Common myeloid progenitor, CD34-positive (primary cell): ENCODE results near the gene NUP153.

ENCODE experiments used
- CTCF ChIA-PET: fragments of 350-600 bp; sonication (Branson Sonifier 250); formaldehyde crosslinking; loops from one replicate; lab custom pipeline; 2021; ENCODE audit warnings: antibody characterized with exemption; lab: Charles Lee
- POLR2A ChIA-PET: fragments of 350-600 bp; sonication (Branson Sonifier 250); formaldehyde crosslinking; loops from one replicate; lab custom pipeline; 2021; ENCODE audit warnings: antibody characterized with exemption; lab: Charles Lee
- DNase-seq, 3 donors: peaks; one replicate each; pipeline versions ENCODE4 v3.0.0 to v3.0.0-alpha.2; 2013
- H3K27ac ChIP-seq, 2 experiments: 1 replicate in 1 of 2; 2 replicates in 1 of 2; pipeline ENCODE4 v1.7.0; 2013; ENCODE audit warnings: inconsistent platforms in 2 of 2, low read length in 2 of 2, mild to moderate bottlenecking in 2 of 2, low read depth in 1 of 2, moderate library complexity in 1 of 2; ENCODE audit not compliant: severe bottlenecking in 2 of 2, insufficient read depth in 1 of 2, poor library complexity in 1 of 2
- H3K27me3 ChIP-seq, 5 experiments: replicated peaks in 2 of 5; 1 replicate in 3 of 5; 2 replicates in 2 of 5; pipeline versions ENCODE4 v1.6.1 to v1.7.0; 2013; ENCODE audit warnings: low read length in 4 of 5, mild to moderate bottlenecking in 2 of 5, moderate library complexity in 2 of 5, inconsistent platforms in 1 of 5; ENCODE audit not compliant: insufficient read depth in 5 of 5, control insufficient read depth in 4 of 5
- H3K36me3 ChIP-seq, 4 experiments: 1 replicate in 2 of 4; 2 replicates in 2 of 4; pipeline versions ENCODE4 v1.6.1 to v1.7.0; 2013; ENCODE audit warnings: low read length in 3 of 4, control low read depth in 1 of 4, mild to moderate bottlenecking in 1 of 4; ENCODE audit not compliant: control insufficient read depth in 4 of 4, insufficient read depth in 4 of 4
- H3K4me1 ChIP-seq, 4 experiments: 1 replicate in 3 of 4; 2 replicates in 1 of 4; pipeline versions ENCODE4 v1.6.1 to v1.7.1; 2013; ENCODE audit warnings: low read length in 3 of 4, mild to moderate bottlenecking in 3 of 4, control low read depth in 1 of 4, inconsistent platforms in 1 of 4, moderate library complexity in 1 of 4; ENCODE audit not compliant: control insufficient read depth in 4 of 4, insufficient read depth in 4 of 4; ENCODE audit errors: control extremely low read depth in 1 of 4
- H3K4me3 ChIP-seq, 7 experiments: 1 replicate in 4 of 7; 2 replicates in 3 of 7; pipeline versions ENCODE4 v1.5.1 to v1.7.0; 2013; ENCODE audit warnings: mild to moderate bottlenecking in 7 of 7, low read length in 6 of 7, moderate library complexity in 6 of 7, inconsistent platforms in 2 of 7, low read depth in 2 of 7, control low read depth in 1 of 7; ENCODE audit not compliant: insufficient read depth in 4 of 7, control insufficient read depth in 1 of 7; ENCODE audit errors: extremely low read depth in 1 of 7
- H3K9me3 ChIP-seq, 5 experiments: 1 replicate in 4 of 5; 2 replicates in 1 of 5; pipeline versions ENCODE4 v1.6.1 to v1.7.1; 2013; ENCODE audit warnings: low read length in 4 of 5, mild to moderate bottlenecking in 2 of 5, inconsistent platforms in 1 of 5, low read depth in 1 of 5, moderate library complexity in 1 of 5; ENCODE audit not compliant: control insufficient read depth in 4 of 5, insufficient read depth in 2 of 5; ENCODE audit errors: control extremely low read depth in 1 of 5
- WGBS: methylation state at CpG from one replicate; pipeline ENCODE4 v1.1.5; 2013; ENCODE audit not compliant: insufficient coverage; 5-methylcytosine and 5-hydroxymethylcytosine counted together

NUP153 gene

DNA sequence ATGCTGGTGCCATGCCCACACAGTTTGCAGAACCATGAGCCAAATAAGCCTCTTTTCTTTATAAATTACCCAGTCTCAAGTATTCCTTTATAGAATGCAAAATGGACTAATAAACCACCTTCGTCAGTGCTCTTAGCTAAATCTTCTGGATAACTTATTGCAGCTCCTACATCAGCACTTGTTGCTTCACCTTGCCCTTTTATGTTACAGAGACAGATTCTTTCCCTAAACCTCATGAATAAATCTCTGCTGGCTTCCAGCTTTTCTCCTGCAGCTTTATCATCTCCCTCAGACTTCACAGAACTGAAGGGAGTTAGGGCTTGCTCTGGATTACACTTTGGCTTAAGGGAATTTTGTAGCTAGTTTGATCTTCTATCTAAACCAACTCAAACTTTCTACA, 22.6 kb downstream of the NUP153 start:
- ChIA-PET CTCF (interaction anchor here (1.1 to 1.5 kb wide), 3 partner anchors 10 to 28 kb away, joined by 3 to 4 read pairs (median 3); no protein-coding TSS in a partner anchor), POLR2A (no interaction called here)
- WGBS: 100% methylated on average over 1 of the region's 1 CpG
- Histone ChIP-seq H3K27me3 (no peaks in the 10 kb centered on the region), H3K27ac (no peak overlapping the region), H3K9me3 (no peaks in the 10 kb centered on the region), H3K4me1 (peaks cover 0 to 5% (median 0%) of the 10 kb centered on the region in 4 experiments), H3K4me3 (no peak overlapping the region), H3K36me3 (peaks cover 2 to 61% (median 35%) of the 10 kb centered on the region in 4 experiments)
- DNase-seq: no peak

DNA sequence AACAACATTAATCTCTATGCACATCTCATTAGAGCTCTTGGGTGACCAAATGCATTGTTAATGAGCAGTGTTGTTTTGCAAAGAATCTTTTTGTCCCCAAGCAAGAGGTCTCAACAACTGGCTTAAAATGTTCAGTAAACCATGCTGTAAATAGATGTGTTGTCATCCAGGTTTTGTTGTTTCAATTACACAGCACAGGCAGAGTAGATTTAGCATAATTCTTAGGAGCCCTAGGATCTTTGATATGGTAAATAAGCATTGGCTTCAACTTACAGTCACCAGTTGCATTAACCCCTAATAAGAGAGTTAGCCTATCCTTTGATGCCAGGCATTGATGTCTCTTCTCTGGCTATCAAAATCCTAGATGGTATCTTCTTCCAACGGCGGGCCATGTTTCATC, 23.3 kb downstream of the NUP153 start:
- ChIA-PET CTCF (interaction anchor here (1.0 to 1.1 kb wide), 2 partner anchors 9 to 43 kb away, joined by 3 read pairs; no protein-coding TSS in a partner anchor), POLR2A (no interaction called here)
- H3K4me1 ChIP-seq: peaks cover 0 to 5% (median 0%) of the 10 kb centered on the region in 4 experiments

DNA sequence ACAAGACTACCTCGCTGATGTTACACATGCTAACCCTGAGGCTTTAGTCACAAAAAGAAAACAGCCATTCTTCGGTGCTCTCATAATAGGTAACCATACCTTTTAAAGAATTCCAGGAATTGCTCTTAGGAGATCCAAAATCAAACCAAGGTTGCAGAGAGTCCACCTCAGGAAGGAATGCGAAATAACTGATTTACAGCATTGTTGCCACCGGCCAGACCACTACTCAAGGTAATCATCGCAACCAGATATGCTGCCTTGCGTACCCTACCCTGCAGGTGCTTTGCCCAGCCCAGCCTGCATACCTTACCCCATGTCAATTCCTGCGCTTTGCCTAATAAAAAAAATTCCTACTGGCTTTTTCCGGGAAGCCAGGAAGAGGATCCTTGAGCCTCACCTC, 27.0 kb downstream of the NUP153 start:
- H3K4me1 ChIP-seq: no peaks in the 10 kb centered on the region
- DNase-seq: no peak
- H3K36me3 ChIP-seq: peaks cover 2 to 56% (median 30%) of the 10 kb centered on the region in 4 experiments
- 95% methylated on average over 8 of the region's 8 CpGs for WGBS
- H3K27ac ChIP-seq: no peak overlapping the region
- ChIA-PET CTCF (no interaction called here), POLR2A (no interaction called here)
- no peaks in the 10 kb centered on the region for H3K27me3 ChIP-seq
- peaks cover 0 to 1% (median 0%) of the 10 kb centered on the region in 5 experiments for H3K9me3 ChIP-seq
- no peak overlapping the region for H3K4me3 ChIP-seq

More for the DNA sequence above, 23.3 kb downstream of the NUP153 start:
- H3K27ac ChIP-seq: peak overlapping the region in 1 of 2 experiments; percentile 3
- H3K27me3 ChIP-seq: no peaks in the 10 kb centered on the region
- DNase-seq: no peak
- WGBS: no CpG with 5 or more reads among the region's 2 CpGs
- H3K9me3 ChIP-seq: no peaks in the 10 kb centered on the region
- no peak overlapping the region for H3K4me3 ChIP-seq
- H3K36me3 ChIP-seq: peaks cover 2 to 59% (median 34%) of the 10 kb centered on the region in 4 experiments

DNA sequence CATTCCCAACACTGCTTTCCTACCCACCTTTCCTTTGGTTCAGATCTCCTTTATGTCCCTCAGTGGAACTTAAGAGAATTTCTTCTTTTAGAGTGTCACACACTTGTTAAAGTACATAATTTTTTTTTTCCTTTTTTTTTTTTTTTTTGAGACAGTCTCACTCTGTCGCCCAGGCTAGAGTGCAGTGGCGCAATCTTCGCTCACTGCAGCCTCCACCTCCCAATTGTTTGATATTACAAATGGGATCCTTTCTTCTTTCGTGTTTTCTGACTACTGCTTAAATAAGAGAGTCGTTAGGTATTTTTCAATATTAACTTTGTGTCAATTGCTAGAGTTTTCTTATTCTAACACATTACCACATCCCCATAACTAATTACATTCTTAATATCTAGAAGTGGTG, 29.1 kb downstream of the NUP153 start:
- ChIA-PET CTCF (interaction anchor here (1.7 kb wide), 2 partner anchors 9 to 14 kb away, joined by 5 read pairs; no protein-coding TSS in a partner anchor), POLR2A (no interaction called here)
- no peak for DNase-seq
- WGBS: no CpG with 5 or more reads among the region's 5 CpGs
- Histone ChIP-seq H3K9me3 (peaks cover 0 to 1% (median 0%) of the 10 kb centered on the region in 5 experiments), H3K27ac (no peak overlapping the region), H3K4me3 (no peak overlapping the region), H3K36me3 (peaks cover 6 to 62% (median 33%) of the 10 kb centered on the region in 4 experiments), H3K4me1 (no peaks in the 10 kb centered on the region), H3K27me3 (no peaks in the 10 kb centered on the region)

DNA sequence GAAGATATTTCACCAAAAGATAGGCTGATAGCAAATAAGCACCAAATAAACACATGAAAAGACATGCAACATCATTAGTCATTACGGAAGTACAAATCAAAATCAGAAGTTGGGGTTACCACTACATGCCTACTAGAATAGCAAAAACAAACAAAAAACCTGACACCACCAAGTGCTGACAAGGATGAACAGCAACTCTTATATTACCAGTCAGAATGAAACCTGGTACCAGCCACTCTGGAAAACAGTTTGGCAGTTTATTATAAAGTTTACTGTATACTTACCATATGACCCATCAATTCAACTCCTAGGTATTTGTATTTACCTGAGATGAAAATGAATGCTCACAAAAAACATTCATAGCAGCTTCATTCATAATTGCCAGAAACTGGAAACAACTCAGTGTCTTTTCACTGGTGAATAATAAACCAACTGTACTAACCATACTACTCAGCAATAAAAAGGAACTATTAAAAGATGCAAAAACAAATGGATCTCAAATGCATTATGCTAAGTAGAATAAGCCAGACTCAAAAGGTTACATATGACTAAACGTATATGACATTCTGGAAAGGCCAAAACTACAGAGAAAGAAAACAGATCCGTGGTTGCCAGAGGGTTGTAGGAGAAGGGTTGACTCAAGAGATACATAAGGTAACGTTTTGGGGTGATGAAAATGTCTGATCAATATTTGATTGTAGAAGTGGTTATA, 33.0 kb downstream of the NUP153 start:
- Histone ChIP-seq H3K36me3 (peaks cover 16 to 75% (median 45%) of the 10 kb centered on the region in 4 experiments), H3K4me1 (no peaks in the 10 kb centered on the region), H3K27ac (no peak overlapping the region), H3K9me3 (peaks cover 0 to 2% (median 1%) of the 10 kb centered on the region in 5 experiments), H3K27me3 (no peaks in the 10 kb centered on the region), H3K4me3 (no peak overlapping the region)
- DNase-seq: no peak
- ChIA-PET CTCF (interaction anchor here (1.0 kb wide), 1 partner anchor 10 kb away, joined by 3 read pairs; no protein-coding TSS in a partner anchor), POLR2A (no interaction called here)
- WGBS: 100% methylated on average over 2 of the region's 4 CpGs

DNA sequence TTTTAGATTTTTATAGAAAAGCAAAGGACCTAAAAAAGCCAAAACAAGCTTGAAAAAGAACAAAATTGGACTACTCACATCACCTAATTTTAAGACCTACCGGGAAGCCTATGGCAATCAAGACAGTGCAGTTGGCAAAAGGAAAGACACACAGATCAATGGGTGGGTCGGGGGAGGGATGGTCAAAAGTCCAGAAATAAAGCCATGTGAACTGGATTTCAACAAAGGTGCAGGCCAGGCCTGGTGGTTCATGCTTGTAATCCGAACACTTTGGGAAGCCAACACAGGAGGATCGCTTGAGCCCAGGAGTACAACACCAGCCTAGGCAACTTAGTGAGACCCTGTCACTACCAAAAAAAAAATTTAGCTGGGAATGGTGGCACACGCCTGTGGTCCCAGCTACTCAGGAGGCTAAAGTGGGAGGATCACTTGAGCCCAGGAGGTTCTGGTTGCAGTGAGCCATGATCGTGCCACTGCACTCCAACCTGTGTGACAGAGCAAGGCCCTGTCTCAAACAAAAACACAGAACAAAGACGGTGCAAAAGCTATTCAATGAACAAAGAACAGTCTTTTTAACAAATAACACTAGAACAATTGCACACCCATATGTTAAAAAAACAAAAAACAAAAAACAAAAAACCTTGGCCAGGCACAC, 34.5 kb downstream of the NUP153 start:
- Histone ChIP-seq H3K27me3 (no peaks in the 10 kb centered on the region), H3K36me3 (peaks cover 23 to 85% (median 48%) of the 10 kb centered on the region in 4 experiments), H3K27ac (no peak overlapping the region), H3K9me3 (peaks cover 0 to 2% (median 0%) of the 10 kb centered on the region in 5 experiments), H3K4me1 (no peaks in the 10 kb centered on the region), H3K4me3 (no peak overlapping the region)
- ChIA-PET CTCF (interaction anchor here (1.1 to 1.6 kb wide), 2 partner anchors 22 to 94 kb away, joined by 3 read pairs; no protein-coding TSS in a partner anchor), POLR2A (no interaction called here)
- WGBS: 100% methylated on average over 5 of the region's 7 CpGs
- no peak for DNase-seq
